Ectodermal cell (in vitro differentiated cells): Measurements from ENCODE around the gene KRT36.

ENCODE experiments used
- H3K27ac ChIP-seq: 2 replicates; pipeline ENCODE4 v1.7.0; 2013; ENCODE audit warnings: mild to moderate bottlenecking, low read depth, low read length; ENCODE audit not compliant: insufficient read depth, poor library complexity, severe bottlenecking
- H3K27me3 ChIP-seq: 2 replicates; pipeline ENCODE4 v1.7.0; 2013; ENCODE audit warnings: mild to moderate bottlenecking, low read length; ENCODE audit not compliant: insufficient read depth, control insufficient read depth, poor library complexity, severe bottlenecking
- H3K36me3 ChIP-seq: one replicate; pipeline ENCODE4 v1.7.0; 2013; ENCODE audit warnings: low read length; ENCODE audit not compliant: control insufficient read depth, insufficient read depth
- H3K4me1 ChIP-seq: one replicate; pipeline ENCODE4 v1.7.0; 2013; ENCODE audit warnings: low read length; ENCODE audit not compliant: control insufficient read depth, insufficient read depth
- H3K4me3 ChIP-seq: 2 replicates; pipeline ENCODE4 v1.7.0; 2013; ENCODE audit warnings: low read depth, low read length, control low read depth; ENCODE audit not compliant: insufficient read depth
- H3K9me3 ChIP-seq: 2 replicates; pipeline ENCODE4 v1.7.0; 2013; ENCODE audit warnings: mild to moderate bottlenecking, low read length, moderate library complexity; ENCODE audit not compliant: control insufficient read depth
- WGBS, 2 experiments: methylation state at CpG; one replicate each; pipeline ENCODE4 v1.1.7; 2013; ENCODE audit warnings: missing lambda C conversion rate in 2 of 2; 5-methylcytosine and 5-hydroxymethylcytosine counted together

KRT36 gene

DNA sequence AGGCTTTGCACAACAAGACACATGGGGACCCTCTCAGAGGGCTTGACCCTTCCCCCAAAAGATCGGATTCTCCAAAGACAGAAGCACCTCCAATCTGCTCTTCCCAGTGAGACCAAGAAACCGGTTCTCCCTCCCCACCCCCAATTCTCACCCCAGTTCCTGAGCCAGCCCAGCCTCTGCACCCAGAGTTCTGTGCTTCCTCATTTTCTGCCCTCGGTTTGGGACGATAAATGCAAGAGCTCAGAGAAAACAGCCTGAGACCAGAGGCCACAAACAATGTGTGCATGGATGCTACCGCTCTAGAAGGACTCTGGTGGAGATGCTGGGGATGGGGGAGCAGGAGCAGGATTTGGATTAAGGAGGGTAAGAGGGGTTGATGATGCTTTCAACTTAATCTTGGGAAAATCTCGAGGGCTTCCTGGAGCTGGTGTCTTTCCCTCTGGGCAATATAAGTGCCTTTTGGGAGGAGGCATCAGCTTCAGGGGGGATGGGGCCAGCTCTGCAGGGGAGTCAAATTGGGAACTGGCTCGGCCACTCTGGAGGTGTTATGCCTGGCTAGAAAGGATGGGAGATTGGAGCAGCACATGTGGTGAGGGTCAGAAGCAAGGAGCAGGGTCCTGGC lies 22.9 kb upstream of the KRT36 start:
- H3K4me1 ChIP-seq, result peaks cover 4% of the 10 kb centered on the region
- WGBS, 2 experiments, result 82 to 84% methylated on average over 7 of the region's 7 CpGs
- H3K27ac ChIP-seq, result no peak overlapping the region
- H3K27me3 ChIP-seq, result no peaks in the 10 kb centered on the region
- no peaks in the 10 kb centered on the region for H3K36me3 ChIP-seq
- H3K9me3 ChIP-seq, result no peaks in the 10 kb centered on the region
- no peak overlapping the region for H3K4me3 ChIP-seq

DNA sequence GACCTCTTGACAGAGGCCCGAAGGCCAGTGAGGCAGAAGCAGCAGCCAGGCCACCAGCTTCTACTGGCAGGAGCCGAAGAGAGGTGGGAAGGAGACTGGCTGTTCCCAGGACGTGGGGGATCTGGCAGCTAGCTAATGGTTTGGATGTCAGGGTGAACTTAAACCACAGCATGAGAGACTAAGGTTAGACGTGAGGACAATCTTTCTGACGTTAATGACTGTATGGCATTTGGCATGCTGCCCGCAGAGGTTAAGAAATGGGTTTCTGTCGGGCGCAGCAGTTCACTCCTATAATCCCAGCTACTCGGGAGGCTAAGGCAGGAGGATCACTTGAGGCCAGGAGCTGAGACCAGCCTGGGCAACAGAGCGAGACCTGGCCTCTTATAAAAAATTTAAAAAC lies 22.0 kb upstream of the KRT36 start:
- no peak overlapping the region for H3K27ac ChIP-seq
- 92 to 93% methylated on average over 10 of the region's 10 CpGs for WGBS, 2 experiments
- H3K4me1 ChIP-seq, result peaks cover 11% of the 10 kb centered on the region
- no peaks in the 10 kb centered on the region for H3K9me3 ChIP-seq
- no peaks in the 10 kb centered on the region for H3K36me3 ChIP-seq
- no peak overlapping the region for H3K4me3 ChIP-seq
- no peaks in the 10 kb centered on the region for H3K27me3 ChIP-seq

DNA sequence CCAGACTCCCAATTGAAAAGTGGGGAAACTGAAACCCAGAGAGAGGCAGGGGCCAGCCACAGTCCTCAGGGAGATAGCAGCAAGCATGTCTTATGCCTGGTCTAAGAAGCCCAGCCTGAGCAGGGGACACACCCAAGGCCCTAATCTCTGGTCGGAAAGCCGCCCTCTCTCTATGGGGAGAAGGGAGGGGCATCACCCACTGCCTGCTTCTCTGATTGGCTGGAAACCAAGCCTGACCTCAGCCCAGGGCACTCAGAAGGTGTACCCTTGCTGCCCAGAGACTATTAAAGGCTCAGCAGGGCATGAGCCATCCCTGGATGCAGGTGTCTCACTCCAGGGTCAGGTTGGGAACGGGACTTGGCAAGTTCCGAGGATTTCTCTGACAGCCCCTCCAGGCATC lies 21.4 kb upstream of the KRT36 start:
- Histone ChIP-seq H3K4me3 (no peak overlapping the region), H3K27ac (no peak overlapping the region), H3K9me3 (no peaks in the 10 kb centered on the region), H3K27me3 (no peaks in the 10 kb centered on the region), H3K4me1 (peaks cover 11% of the 10 kb centered on the region), H3K36me3 (no peaks in the 10 kb centered on the region)
- WGBS, 2 experiments, result 68 to 70% methylated on average over 4 of the region's 4 CpGs

DNA sequence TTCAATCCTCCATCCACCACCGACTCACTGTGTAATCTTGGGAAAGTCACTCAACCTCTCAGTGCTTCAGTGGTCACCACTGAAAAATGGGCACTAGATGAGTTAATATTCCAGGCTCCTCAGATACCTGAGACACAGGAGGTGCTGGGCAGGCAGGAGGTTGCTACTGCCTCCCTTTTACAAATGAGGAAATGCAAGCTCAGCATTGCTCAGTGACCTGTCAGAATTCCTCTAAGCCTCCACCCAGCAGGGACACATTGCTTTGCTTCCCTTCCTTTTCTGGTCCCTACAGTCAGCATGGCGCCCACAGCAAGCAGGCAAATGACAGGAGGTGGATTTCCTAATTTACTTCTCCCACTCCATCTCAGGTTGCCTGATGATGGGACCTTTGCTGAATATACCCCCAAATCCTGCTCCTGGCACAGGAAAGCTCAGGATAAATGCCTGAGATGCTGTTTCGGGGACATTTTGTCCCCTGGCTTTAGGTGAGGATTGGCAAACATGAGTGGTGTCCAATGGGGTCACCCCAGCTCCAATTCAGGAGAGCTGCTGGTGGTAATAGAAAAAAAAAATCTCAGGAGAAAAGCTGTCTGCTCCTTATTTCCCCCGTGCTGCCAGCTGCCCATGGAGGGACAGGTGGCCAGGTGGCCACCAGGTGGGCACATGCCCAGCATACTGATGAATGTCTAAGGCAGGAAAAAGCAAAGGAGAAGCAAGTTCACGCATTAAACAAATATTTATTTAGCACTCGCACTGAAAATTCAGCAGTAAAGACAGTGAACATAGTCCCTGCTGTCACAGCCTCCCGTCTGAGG lies 20.7 kb upstream of the KRT36 start:
- no peaks in the 10 kb centered on the region for H3K36me3 ChIP-seq
- H3K9me3 ChIP-seq, result no peaks in the 10 kb centered on the region
- no peaks in the 10 kb centered on the region for H3K27me3 ChIP-seq
- no peak overlapping the region for H3K4me3 ChIP-seq
- peaks cover 11% of the 10 kb centered on the region for H3K4me1 ChIP-seq
- H3K27ac ChIP-seq, result no peak overlapping the region
- WGBS, 2 experiments, result 85 to 90% methylated on average over 7 of the region's 7 CpGs

DNA sequence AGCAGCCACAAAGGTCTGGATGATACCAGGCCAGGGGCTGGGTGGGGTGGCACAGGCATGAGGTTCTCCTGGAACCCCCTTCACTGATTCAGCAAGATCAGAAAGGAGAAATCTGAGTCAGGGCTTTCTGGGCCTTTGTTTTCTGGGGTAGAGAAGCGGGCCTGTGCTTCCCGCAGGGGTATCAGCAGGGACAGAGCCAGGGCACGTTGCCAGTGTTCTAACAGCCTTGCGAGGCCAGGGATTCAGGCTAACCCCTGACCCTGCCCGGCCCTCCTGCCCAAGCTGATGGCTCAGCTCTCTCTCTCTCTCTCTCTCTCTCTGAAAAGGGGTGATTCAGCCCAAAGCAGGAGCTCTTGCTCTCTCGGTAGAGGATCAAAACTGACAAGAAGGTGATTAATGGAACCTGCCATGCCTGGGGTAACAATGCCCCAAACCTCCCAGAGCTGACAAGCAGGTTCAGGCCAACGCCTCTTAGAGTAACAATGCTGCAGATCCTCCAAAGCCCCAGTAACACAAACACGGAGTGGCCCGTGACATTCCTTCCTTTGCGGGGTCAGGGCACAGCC lies 17.7 kb upstream of the KRT36 start:
- 63% methylated on average over 10 of the region's 10 CpGs for WGBS, 2 experiments
- H3K27ac ChIP-seq, result no peak overlapping the region
- H3K9me3 ChIP-seq, result no peaks in the 10 kb centered on the region
- peaks cover 11% of the 10 kb centered on the region for H3K4me1 ChIP-seq
- no peaks in the 10 kb centered on the region for H3K27me3 ChIP-seq
- H3K4me3 ChIP-seq, result no peak overlapping the region
- H3K36me3 ChIP-seq, result no peaks in the 10 kb centered on the region

DNA sequence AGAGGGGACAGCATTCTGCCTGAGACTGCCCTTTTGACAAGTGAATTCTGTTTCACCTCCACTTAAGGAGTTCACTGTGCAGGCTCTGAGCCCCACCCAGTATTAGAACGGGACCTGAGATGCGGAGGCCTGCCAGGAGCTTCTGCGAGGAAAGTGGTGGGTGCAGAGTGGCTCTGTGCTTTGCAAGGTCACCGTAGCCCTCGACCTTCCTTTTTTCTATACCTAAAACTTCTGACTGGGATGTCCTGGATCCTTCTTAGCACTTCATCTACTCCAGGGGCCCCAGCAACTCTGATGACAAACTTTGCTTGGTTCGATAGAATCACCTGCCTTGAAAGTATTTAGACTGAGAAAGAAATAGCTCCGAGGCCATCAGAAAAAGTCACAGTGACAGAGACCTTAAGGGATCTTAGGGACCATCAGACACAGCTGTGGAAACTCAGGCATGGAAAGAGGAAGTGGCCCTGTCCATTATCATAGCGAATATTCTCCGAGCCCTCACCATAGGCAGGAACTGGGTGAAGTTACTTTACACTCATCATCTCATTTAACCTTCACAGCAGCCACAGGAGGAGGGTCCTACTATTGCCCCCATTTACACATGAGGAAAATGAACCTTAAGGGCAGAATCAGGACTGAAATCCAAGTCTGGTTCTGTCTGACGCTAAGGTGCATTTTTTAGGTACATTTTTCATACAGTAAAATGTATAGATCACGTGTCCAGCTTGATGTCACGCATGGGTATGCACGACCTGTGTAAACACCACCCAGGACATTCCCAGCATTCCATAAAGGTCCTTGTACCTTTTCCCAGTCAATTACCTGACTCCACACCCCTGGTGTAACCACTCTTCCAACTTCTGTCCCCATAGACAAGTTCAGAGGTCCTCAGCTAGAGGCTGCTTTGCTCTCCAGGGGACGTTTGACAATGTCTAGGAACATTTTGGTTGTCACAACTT lies 16.4 kb upstream of the KRT36 start:
- Histone ChIP-seq H3K9me3 (no peaks in the 10 kb centered on the region), H3K36me3 (no peaks in the 10 kb centered on the region), H3K27ac (no peak overlapping the region), H3K4me3 (no peak overlapping the region), H3K27me3 (no peaks in the 10 kb centered on the region), H3K4me1 (peaks cover 14% of the 10 kb centered on the region)
- 89 to 94% methylated on average over 14 of the region's 14 CpGs for WGBS, 2 experiments

DNA sequence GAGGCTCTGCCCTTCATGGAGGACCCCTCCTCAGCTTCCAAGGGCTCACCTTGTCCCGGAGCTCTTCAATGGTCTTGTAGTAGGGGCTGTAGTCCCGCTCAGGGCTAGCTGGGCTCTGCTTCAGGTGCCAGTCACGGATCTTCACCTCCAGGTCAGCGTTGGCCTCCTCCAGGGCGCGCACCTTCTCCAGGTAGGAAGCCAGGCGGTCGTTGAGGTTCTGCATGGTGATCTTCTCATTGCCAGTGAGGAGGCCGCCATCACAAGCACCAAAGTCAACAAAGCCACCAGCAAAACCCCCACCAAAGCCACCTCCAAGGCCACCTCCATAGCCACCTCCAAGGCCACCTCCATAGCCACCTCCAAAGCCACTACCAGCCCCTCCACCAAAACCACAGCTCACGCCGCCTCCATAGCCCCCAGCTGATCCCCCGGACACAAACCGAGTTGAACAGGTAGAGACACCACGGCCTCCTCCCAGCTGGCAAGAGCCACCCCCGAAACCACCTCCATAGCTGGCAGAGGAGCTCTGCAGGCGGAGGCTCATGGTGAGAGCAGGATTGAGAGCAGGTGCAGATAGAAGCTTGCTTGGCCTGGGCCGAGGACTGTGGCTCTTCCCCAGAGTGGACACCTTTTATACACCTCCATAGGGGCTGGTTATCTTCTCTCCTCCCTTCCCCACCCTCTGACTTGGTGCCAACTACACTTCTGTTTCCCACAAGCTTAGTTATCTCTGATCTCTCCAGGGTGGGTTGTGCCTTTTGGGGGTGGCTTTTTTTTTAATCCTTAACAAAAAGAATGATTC lies 15.5 kb upstream of the KRT36 start, which contains the start of gene KRT13:
TSS of gene KRT13 (minus strand) at position 606 of the 802 bp plus-strand sequence. CDS start at position 544, 62 bp downstream.
- peaks cover 17% of the 10 kb centered on the region for H3K4me1 ChIP-seq
- no peaks in the 10 kb centered on the region for H3K9me3 ChIP-seq
- no peaks in the 10 kb centered on the region for H3K27me3 ChIP-seq
- H3K27ac ChIP-seq, result no peak within 1 kb of the TSS
- 89% methylated on average over 17 of the region's 17 CpGs for WGBS, 2 experiments
- no peaks in the 10 kb centered on the region for H3K36me3 ChIP-seq
- H3K4me3 ChIP-seq, result no peak within 1 kb of the TSS

DNA sequence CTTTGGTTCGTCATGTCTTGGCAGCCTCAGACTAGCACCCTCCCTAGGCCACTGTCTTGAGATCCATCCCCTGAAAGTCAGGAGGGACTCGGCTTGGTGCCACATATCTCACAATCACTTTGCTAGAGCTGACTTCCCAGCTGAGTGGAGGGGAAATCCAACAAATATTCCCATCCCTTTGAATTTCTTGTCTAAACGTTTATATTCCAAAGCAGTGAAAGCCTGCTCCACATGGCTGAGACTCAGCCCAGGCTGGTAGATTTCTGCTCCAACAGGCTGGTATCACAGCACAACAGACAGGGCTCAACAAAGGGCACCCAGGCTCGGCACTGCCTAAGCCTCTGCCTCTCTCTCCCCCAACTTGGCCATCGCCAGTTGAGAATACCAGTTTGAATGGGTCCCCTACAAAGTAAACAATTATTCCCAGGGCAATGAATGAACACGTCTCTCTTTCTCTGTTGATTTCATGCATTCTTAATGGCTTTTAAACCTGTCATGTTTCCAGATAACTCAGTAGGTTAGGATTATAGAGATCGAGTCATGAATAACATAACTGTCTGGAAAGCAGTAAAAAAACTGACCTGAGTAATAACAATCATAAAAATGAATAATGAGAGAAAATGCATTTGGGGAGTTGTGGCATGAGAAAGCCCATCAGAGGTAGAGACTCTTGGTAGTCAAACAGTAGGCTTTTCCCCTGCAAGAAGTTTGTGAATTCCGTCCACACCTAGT lies 14.7 kb upstream of the KRT36 start:
- H3K27me3 ChIP-seq, result no peaks in the 10 kb centered on the region
- no peak overlapping the region for H3K27ac ChIP-seq
- WGBS, 2 experiments, result 90% methylated on average over 8 of the region's 8 CpGs
- no peaks in the 10 kb centered on the region for H3K9me3 ChIP-seq
- no peaks in the 10 kb centered on the region for H3K36me3 ChIP-seq
- peaks cover 17% of the 10 kb centered on the region for H3K4me1 ChIP-seq
- no peak overlapping the region for H3K4me3 ChIP-seq

DNA sequence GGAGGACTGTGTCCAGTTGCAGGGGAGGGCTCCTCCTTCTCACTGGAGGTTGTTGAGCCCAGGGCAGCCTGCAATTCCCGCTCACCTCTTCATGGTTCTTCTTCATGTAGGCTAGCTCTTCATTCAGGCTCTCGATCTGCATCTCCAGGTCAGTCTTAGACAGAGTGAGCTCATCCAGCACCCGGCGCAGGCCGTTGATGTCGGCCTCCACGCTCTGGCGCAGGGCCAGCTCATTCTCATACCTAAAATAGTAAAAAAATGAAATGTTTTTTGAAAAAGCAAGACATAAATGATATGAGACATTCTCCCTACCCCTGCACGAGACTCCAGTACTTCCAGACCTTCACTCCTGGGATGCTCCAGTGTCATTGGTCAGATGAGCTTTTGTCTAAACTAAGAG lies 13.5 kb upstream of the KRT36 start:
- no peak overlapping the region for H3K27ac ChIP-seq
- no peak overlapping the region for H3K4me3 ChIP-seq
- no peaks in the 10 kb centered on the region for H3K27me3 ChIP-seq
- H3K9me3 ChIP-seq, result no peaks in the 10 kb centered on the region
- peaks cover 17% of the 10 kb centered on the region for H3K4me1 ChIP-seq
- 96% methylated on average over 7 of the region's 9 CpGs for WGBS, 2 experiments
- no peaks in the 10 kb centered on the region for H3K36me3 ChIP-seq
